Mammary epithelial cell (primary cell): ENCODE results near the gene CHMP2A.

Experiments used
- CTCF ChIP-seq, 2 donors: IDR thresholded peaks in 1 of 2; conservative IDR thresholded peaks in 1 of 2; 2 replicates each; pipeline ENCODE4 v1.5.1; 2011 to 2012; ENCODE audit warnings: inconsistent platforms in 2 of 2, low read length in 2 of 2, mild to moderate bottlenecking in 2 of 2, control low read depth in 1 of 2, low read depth in 1 of 2; ENCODE audit not compliant: insufficient read depth in 1 of 2; ENCODE audit errors: extremely low read depth in 1 of 2
- EZH2 ChIP-seq: IDR thresholded peaks from 2 replicates; pipeline ENCODE4 v1.6.1; 2012; ENCODE audit warnings: low read length, inconsistent platforms, borderline replicate concordance

- TF ChIP-seq CTCF (conservative IDR thresholded peaks at IDR 0.05 in 1 of 2, IDR thresholded peaks at IDR 0.05 in 1 of 2; ENCODE audit: extremely low read depth in 1 of 2, insufficient read depth in 1 of 2, low read depth in 1 of 2, low read length in 2 of 2), result no peak
- TF ChIP-seq EZH2, result no peak
These were observed 44.6 kb downstream of the CHMP2A start for GRCh38 chr19:58510084-58510862.
